Measurements from ENCODE around the gene CPA3. TPM values are rescaled to one million over a fixed set of nuclear protein-coding genes. Genes with fewer than 3 reads are reported as not detected.

Gene CPA3
- total RNA-seq, 2 experiments from 2014 or later, result not detected

Other genes starting within 250 kb of the CPA3 start
- not detected for gene AGTR1, start 167.4 kb upstream of the CPA3 start, total RNA-seq
- not detected for gene CPB1, start 37.5 kb upstream of the CPA3 start, total RNA-seq
- 10 to 100 TPM; 16.0 to 18.3 TPM for gene GYG1, start 126.2 kb downstream of the CPA3 start, total RNA-seq
- gene HLTF, start 221.2 kb downstream of the CPA3 start, total RNA-seq, result 10 to 100 TPM; 20.7 to 23.8 TPM

Measured in activated CD8-positive, alpha-beta T cell treated with anti-CD3 and anti-CD28 coated beads for 36 hours (primary cell).